GM12878 (cell line): ENCODE results near the gene ADCY5. TPM values are rescaled to one million over a fixed set of nuclear protein-coding genes. Genes with fewer than 3 reads are reported as not detected.

ENCODE experiments used
- ATAC-seq: fragments of 200-7000 bp; cut with Tn5 transposase; 3 replicates; pipeline ENCODE4 v1.9.1; 2020; ENCODE audit warnings: mild to moderate bottlenecking, moderate library complexity
- BruUV-seq: library from RNA; stranded (reverse); fragments of 400-500 nt; replicated peaks from 2 replicates; lab custom pipeline; 2021; lab: Mats Ljungman, UMichigan
- CTCF ChIA-PET: fragments of 300-600 bp; sonication (Branson Sonifier 250); formaldehyde crosslinking; extraction: SDS; loops from one replicate; lab custom pipeline; 2021; ENCODE audit warnings: inconsistent platforms; lab: Yijun Ruan, JAX
- POLR2A ChIA-PET: fragments of 350-600 bp; formaldehyde crosslinking; extraction: SDS; loops from one replicate; lab custom pipeline; 2021; ENCODE audit warnings: inconsistent platforms; lab: Charles Lee
- RAD21 ChIA-PET: fragments of 300-600 bp; sonication (Branson Sonifier 250); formaldehyde crosslinking; loops from one replicate; lab custom pipeline; 2023; ENCODE audit warnings: antibody characterized with exemption; ENCODE audit not compliant: unreplicated experiment; lab: Charles Lee
- SMC1A ChIA-PET: fragments of 300-600 bp; sonication (Branson Sonifier 250); formaldehyde crosslinking; loops from one replicate; lab custom pipeline; 2023; ENCODE audit not compliant: unreplicated experiment, uncharacterized antibody; lab: Charles Lee
- DNase-seq: peaks from one replicate; pipeline ENCODE4 v3.0.0-alpha.2; 2011; ENCODE audit warnings: low read depth, low spot score
- FAIRE-seq: peaks from 3 replicates; lab custom pipeline; 2011; peaks lifted over from hg19 to GRCh38; lab: Jason Lieb, UNC
- H2AFZ ChIP-seq: 2 replicates; pipeline ENCODE4 v1.6.0; 2011; ENCODE audit warnings: low read depth, low read length, control low read depth; ENCODE audit not compliant: control insufficient read depth
- H3K27ac ChIP-seq: 2 replicates; pipeline ENCODE4 v1.5.1; 2011; ENCODE audit warnings: control low read depth; ENCODE audit not compliant: control insufficient read depth, insufficient read depth
- H3K27me3 ChIP-seq, 2 experiments: replicated peaks in 1 of 2; 2 replicates each; pipeline versions ENCODE4 v1.6.0 to v1.6.1; 2011; ENCODE audit warnings: low read length in 1 of 2; ENCODE audit not compliant: control insufficient read depth in 2 of 2, insufficient read depth in 2 of 2
- H3K36me3 ChIP-seq, 2 experiments: 2 replicates each; pipeline ENCODE4 v1.5.1; 2011; ENCODE audit warnings: low read length in 1 of 2; ENCODE audit not compliant: control insufficient read depth in 2 of 2, insufficient read depth in 2 of 2
- H3K4me1 ChIP-seq: 2 replicates; pipeline ENCODE4 v1.6.1; 2011; ENCODE audit warnings: mild to moderate bottlenecking, low read length, moderate library complexity, mixed read lengths; ENCODE audit not compliant: control insufficient read depth, insufficient read depth
- H3K4me2 ChIP-seq: 2 replicates; pipeline ENCODE4 v1.6.0; 2011; ENCODE audit warnings: control low read depth; ENCODE audit not compliant: control insufficient read depth, insufficient read depth
- H3K4me3 ChIP-seq: fragments of 200-600 bp; sonication (generic); 2 replicates; pipeline ENCODE4 v1.5.1; 2016
- H3K79me2 ChIP-seq: 2 replicates; pipeline ENCODE4 v1.6.0; 2011; ENCODE audit warnings: low read length; ENCODE audit not compliant: control insufficient read depth, insufficient read depth
- H3K9ac ChIP-seq: 2 replicates; pipeline ENCODE4 v1.8.0; 2011; ENCODE audit warnings: low read length, control low read depth, mixed read lengths; ENCODE audit not compliant: control insufficient read depth, insufficient read depth
- H3K9me3 ChIP-seq: replicated peaks from 3 replicates; pipeline ENCODE4 v1.5.1; 2011; ENCODE audit warnings: mild to moderate bottlenecking, low read length; ENCODE audit not compliant: control insufficient read depth, insufficient read depth
- H4K20me1 ChIP-seq: 2 replicates; pipeline ENCODE4 v1.6.0; 2011; ENCODE audit not compliant: control insufficient read depth, insufficient read depth
- CREB1 ChIP-seq: IDR thresholded peaks from 2 replicates; pipeline ENCODE4 v1.6.1; 2012; ENCODE audit warnings: low read depth, mild to moderate bottlenecking, inconsistent platforms
- DPF2 ChIP-seq: fragments of 450-650 bp; IDR thresholded peaks from 2 replicates; pipeline ENCODE4 v1.6.1; 2017; ENCODE audit warnings: mild to moderate bottlenecking
- IRF4 ChIP-seq: IDR thresholded peaks from 2 replicates; pipeline ENCODE4 v1.6.1; 2011; ENCODE audit warnings: low read depth, low read length
- NR2F1 ChIP-seq: fragments of 450-650 bp; conservative IDR thresholded peaks from 2 replicates; pipeline ENCODE4 v1.6.1; 2017; ENCODE audit warnings: mild to moderate bottlenecking
- TBL1XR1 ChIP-seq: IDR thresholded peaks from 2 replicates; pipeline ENCODE4 v1.6.1; 2012; ENCODE audit warnings: low read depth, low read length, improper control_type of control experiment
- USF2 ChIP-seq: IDR thresholded peaks from 2 replicates; pipeline ENCODE4 v1.6.1; 2011; ENCODE audit warnings: low read depth, low read length, improper control_type of control experiment, borderline replicate concordance
- ZBED1 ChIP-seq: IDR thresholded peaks from 2 replicates; pipeline ENCODE4 v1.6.1; 2016; ENCODE audit warnings: borderline replicate concordance
- ZBTB33 ChIP-seq: fragments of 450-650 bp; IDR thresholded peaks from 2 replicates; pipeline ENCODE4 v1.6.1; 2017; ENCODE audit warnings: mild to moderate bottlenecking
- WGBS: methylation state at CpG from one replicate; pipeline ENCODE4 v1.1.6; 2016; ENCODE audit warnings: low lambda C conversion rate; ENCODE audit not compliant: insufficient replicate concordance, insufficient coverage; ENCODE audit errors: missing lambda C conversion rate; 5-methylcytosine and 5-hydroxymethylcytosine counted together
- in situ Hi-C: fragments of 300-500 bp; cut with MboI; formaldehyde crosslinking; loops from 9 replicates; pipeline ENCODE4 v1.14.3; 2018; ENCODE audit warnings: mixed read lengths
- intact Hi-C: fragments of 100-400 bp; cut with micrococcal nuclease; formaldehyde crosslinking; loops from one replicate; pipeline ENCODE4 v1.14.2; 2022; ENCODE audit not compliant: unreplicated experiment
- polyA plus RNA-seq, 11 experiments: library from polyadenylated mRNA; depleted of rRNA in 4 of 11; unstranded in 6 of 11; stranded (reverse) in 5 of 11; fragments of >200 nt; fragmentation: Nextera tagmentation in 4 of 11; fragmentation: Illumina TruSeq in 1 of 11; extraction: Ambion mirVana in 4 of 11; extraction: Trizol in 1 of 11; gene quantifications; 1 replicate in 1 of 11; 2 replicates in 10 of 11; pipeline versions ENCODE4 v1.2.1 to v1.2.3, GENCODE V29; 2011 to 2016; ENCODE audit warnings: inconsistent platforms in 2 of 11, missing spikeins in 2 of 11, low read depth in 1 of 11
- total RNA-seq, 4 experiments: library from RNA; depleted of rRNA in 3 of 4; stranded (reverse); fragments of >200 nt in 3 of 4; fragmentation: Illumina TruSeq in 1 of 4; extraction: Trizol in 1 of 4; gene quantifications; 2 replicates each; pipeline versions ENCODE4 v1.2.1 to v1.2.3, GENCODE V29; 2013 to 2021
- TF ChIP-seq, protein P1 (sequence below): fragments of 150-350 bp; IDR thresholded peaks from 2 replicates; pipeline ENCODE4 v1.6.1; 2016; ENCODE audit warnings: low read depth, low read length
- TF ChIP-seq, protein P2 (sequence below): fragments of 450-650 bp; IDR thresholded peaks from 2 replicates; pipeline ENCODE4 v1.6.1; 2014; ENCODE audit warnings: mild to moderate bottlenecking

ADCY5 gene
- total and polyA plus RNA-seq, 10 of the 15 experiments (the other 5 are each of a cell fraction or from before 2014, with no cell fraction given), result under 0.01 to 0.24 (median 0.02) TPM; not detected in 4

DNA sequence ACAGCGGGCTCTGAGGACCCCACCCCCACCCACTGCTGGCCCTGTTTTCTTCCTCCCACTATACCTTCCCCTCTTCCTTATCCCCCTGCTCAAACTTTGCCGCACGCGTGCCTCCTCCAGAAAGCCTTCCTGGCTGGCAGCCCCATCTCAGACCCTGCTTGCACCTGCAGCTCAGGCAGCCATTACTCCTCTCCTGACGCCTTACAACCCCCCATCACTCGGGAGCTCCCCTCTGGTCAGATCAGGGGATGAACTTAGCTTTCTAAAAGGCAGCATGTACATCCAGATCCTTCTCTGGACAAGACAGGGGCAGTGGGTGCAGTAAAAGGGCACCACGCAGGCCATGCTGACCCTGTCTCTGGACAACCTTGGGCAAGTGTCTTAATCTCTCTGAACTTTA, 152.6 kb downstream of the ADCY5 start:
- DNase-seq (no peak), FAIRE-seq (no peak), ATAC-seq (no peak)
- no peak for TF ChIP-seq NR2F1
- TF ChIP-seq IRF4, result no peak
- TF ChIP-seq CREB1, result no peak
- TF ChIP-seq, protein P1, sequence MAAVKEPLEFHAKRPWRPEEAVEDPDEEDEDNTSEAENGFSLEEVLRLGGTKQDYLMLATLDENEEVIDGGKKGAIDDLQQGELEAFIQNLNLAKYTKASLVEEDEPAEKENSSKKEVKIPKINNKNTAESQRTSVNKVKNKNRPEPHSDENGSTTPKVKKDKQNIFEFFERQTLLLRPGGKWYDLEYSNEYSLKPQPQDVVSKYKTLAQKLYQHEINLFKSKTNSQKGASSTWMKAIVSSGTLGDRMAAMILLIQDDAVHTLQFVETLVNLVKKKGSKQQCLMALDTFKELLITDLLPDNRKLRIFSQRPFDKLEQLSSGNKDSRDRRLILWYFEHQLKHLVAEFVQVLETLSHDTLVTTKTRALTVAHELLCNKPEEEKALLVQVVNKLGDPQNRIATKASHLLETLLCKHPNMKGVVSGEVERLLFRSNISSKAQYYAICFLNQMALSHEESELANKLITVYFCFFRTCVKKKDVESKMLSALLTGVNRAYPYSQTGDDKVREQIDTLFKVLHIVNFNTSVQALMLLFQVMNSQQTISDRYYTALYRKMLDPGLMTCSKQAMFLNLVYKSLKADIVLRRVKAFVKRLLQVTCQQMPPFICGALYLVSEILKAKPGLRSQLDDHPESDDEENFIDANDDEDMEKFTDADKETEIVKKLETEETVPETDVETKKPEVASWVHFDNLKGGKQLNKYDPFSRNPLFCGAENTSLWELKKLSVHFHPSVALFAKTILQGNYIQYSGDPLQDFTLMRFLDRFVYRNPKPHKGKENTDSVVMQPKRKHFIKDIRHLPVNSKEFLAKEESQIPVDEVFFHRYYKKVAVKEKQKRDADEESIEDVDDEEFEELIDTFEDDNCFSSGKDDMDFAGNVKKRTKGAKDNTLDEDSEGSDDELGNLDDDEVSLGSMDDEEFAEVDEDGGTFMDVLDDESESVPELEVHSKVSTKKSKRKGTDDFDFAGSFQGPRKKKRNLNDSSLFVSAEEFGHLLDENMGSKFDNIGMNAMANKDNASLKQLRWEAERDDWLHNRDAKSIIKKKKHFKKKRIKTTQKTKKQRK, result no peak
- intact Hi-C loops (no loop called here), in situ Hi-C loops (no loop called here)
- no peak overlapping the region for H3K9ac ChIP-seq
- H3K9me3 ChIP-seq, result no peaks in the 10 kb centered on the region
- SMC1A ChIA-PET, result no interaction called here
- H2AFZ ChIP-seq, result no peak overlapping the region
- H3K27me3 ChIP-seq, result no peaks in the 10 kb centered on the region; a peak in 1 of 4 replicates
- WGBS, result 44% methylated on average over 7 of the region's 7 CpGs
- no peaks in the 10 kb centered on the region for H3K79me2 ChIP-seq
- no peak overlapping the region for H3K4me2 ChIP-seq
- RAD21 ChIA-PET, result no interaction called here
- H3K4me1 ChIP-seq, result no peaks in the 10 kb centered on the region
- BruUV-seq, result no TSS peak
- H3K36me3 ChIP-seq, result no peaks in the 10 kb centered on the region
- POLR2A ChIA-PET, result no interaction called here
- H3K27ac ChIP-seq, result no peak overlapping the region
- no peaks in the 10 kb centered on the region for H4K20me1 ChIP-seq
- no peak overlapping the region for H3K4me3 ChIP-seq
- CTCF ChIA-PET, result no interaction called here

GRCh38 chr3:123295901-123296250, 153.0 kb downstream of the ADCY5 start:
- Histone ChIP-seq H3K36me3 (no peaks in the 10 kb centered on the region), H3K4me3 (no peak overlapping the region), H3K9me3 (no peaks in the 10 kb centered on the region), H2AFZ (no peak overlapping the region), H3K79me2 (no peaks in the 10 kb centered on the region), H3K27me3 (no peaks in the 10 kb centered on the region; a peak in 1 of 4 replicates), H3K9ac (no peak overlapping the region), H3K4me1 (no peaks in the 10 kb centered on the region), H3K27ac (no peak overlapping the region), H4K20me1 (no peaks in the 10 kb centered on the region), H3K4me2 (no peak overlapping the region)
- ChIA-PET POLR2A (no interaction called here), CTCF (no interaction called here), RAD21 (no interaction called here), SMC1A (no interaction called here)
- 19% methylated on average over 11 of the region's 11 CpGs for WGBS
- ATAC-seq, result no peak
- BruUV-seq, result no TSS peak
- in situ Hi-C loops, result no loop called here
- no peak for DNase-seq
- intact Hi-C loops, result no loop called here
- FAIRE-seq, result no peak
- TF ChIP-seq ZBED1, result no peak
- TF ChIP-seq, protein P2, sequence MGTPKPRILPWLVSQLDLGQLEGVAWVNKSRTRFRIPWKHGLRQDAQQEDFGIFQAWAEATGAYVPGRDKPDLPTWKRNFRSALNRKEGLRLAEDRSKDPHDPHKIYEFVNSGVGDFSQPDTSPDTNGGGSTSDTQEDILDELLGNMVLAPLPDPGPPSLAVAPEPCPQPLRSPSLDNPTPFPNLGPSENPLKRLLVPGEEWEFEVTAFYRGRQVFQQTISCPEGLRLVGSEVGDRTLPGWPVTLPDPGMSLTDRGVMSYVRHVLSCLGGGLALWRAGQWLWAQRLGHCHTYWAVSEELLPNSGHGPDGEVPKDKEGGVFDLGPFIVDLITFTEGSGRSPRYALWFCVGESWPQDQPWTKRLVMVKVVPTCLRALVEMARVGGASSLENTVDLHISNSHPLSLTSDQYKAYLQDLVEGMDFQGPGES, result no peak
- no peak for TF ChIP-seq DPF2
- TF ChIP-seq ZBTB33, result no peak
- no peak for TF ChIP-seq USF2
- no peak for TF ChIP-seq TBL1XR1
